Astrocyte of the cerebellum (primary cell): ENCODE data around the gene EGLN3.

Source experiments
- DNase-seq: peaks from one replicate; pipeline ENCODE4 v3.0.0-alpha.2; 2011; ENCODE audit warnings: low read depth
- H3K4me3 ChIP-seq: 2 replicates; pipeline ENCODE4 v1.5.1; 2011; ENCODE audit warnings: mild to moderate bottlenecking, low read depth, low read length, moderate library complexity
- in situ Hi-C: cut with HindIII; loops from 2 replicates; pipeline ENCODE4 v1.10.0; 2017; ENCODE audit warnings: low sequenced_read_pairs
- TF ChIP-seq, protein P1 (sequence below): IDR thresholded peaks from 2 replicates; pipeline ENCODE4 v1.5.1; 2012; ENCODE audit warnings: low read length, low read depth, moderate library complexity, mild to moderate bottlenecking; ENCODE audit errors: missing control alignments

EGLN3 gene

DNA sequence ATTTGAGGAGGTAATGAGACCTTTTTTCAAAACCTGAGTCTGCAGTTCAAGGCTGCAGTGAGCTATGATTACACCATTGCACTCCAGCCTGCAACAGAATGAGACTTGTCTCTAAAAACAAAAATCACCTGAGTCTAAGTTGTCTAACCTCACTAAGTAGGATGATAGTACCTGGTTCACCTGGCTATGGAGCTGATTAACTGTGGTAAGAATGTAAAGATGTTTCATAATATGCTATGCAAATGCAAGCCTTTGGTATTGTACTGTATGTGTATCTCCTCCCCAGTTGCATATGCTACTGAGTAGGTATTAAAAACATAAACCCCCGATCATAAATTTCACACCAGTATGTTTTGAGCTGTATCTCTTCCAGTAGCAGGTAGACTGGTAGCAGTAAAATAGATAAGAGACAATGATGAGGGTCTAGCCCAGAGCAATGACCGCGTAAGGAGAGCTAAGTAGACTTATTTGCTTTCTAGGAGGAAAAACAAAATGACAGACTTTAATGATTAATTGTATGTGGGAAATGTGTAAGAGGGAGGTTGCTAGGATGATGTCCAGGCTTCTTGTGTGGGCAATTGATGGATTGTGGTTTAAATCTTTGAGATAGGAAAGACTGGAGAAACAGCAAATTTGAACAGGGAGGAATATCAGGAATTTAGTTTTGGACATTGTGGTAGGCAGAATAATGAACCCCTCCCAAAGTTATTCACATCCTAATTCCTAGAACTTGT, 41.6 kb upstream of the EGLN3 start:
- in situ Hi-C loops, result no loop called here
- no peak overlapping the region for H3K4me3 ChIP-seq
- TF ChIP-seq, protein P1, sequence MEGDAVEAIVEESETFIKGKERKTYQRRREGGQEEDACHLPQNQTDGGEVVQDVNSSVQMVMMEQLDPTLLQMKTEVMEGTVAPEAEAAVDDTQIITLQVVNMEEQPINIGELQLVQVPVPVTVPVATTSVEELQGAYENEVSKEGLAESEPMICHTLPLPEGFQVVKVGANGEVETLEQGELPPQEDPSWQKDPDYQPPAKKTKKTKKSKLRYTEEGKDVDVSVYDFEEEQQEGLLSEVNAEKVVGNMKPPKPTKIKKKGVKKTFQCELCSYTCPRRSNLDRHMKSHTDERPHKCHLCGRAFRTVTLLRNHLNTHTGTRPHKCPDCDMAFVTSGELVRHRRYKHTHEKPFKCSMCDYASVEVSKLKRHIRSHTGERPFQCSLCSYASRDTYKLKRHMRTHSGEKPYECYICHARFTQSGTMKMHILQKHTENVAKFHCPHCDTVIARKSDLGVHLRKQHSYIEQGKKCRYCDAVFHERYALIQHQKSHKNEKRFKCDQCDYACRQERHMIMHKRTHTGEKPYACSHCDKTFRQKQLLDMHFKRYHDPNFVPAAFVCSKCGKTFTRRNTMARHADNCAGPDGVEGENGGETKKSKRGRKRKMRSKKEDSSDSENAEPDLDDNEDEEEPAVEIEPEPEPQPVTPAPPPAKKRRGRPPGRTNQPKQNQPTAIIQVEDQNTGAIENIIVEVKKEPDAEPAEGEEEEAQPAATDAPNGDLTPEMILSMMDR, result no peak
- no peak for DNase-seq

DNA sequence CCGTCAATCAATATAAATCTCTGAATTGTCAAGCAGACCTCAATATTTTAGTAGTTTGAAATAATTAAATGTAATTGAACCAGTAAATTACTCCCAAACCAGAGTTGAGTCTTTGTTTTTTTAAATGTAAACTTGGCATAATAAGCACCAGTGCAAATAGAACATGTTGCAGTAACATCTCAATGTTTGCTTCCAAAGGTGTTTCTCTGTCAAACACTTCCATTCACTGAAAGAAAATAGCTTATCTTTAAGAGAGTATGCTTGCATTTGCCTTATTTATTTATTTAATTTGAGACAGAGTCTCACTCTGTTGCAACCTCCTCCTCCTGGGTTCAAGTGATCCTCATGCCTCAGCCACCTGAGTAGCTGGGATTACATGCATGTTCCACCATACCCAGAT, 39.9 kb upstream of the EGLN3 start:
- no peak for DNase-seq
- TF ChIP-seq, protein P1, result no peak
- no peak overlapping the region for H3K4me3 ChIP-seq
- in situ Hi-C loops, result no loop called here

DNA sequence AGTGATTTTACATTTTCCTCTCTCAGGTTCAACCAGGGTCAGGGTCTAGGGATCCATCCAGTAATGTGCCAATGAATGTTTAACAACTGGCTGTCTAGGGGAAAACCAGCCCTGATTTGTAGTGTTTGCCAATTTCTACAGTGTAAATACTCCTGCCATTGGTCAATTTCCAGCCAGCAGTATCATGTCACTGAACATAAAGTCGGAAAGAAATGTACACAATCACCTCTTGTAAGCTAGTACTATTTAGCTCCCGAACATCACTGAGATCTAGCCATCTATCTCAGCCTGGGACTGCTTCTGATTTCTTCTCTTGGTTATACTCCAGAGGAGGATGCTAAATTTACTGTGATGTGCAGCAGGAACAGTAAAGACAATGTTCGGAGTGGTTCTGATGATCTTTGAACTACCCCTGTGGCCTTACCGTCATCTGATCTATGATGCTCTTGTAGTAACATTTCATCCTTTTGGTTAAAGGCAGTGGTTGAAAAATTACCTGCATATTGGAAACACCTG, 36.7 kb upstream of the EGLN3 start:
- DNase-seq, result no peak
- no peak overlapping the region for H3K4me3 ChIP-seq
- TF ChIP-seq, protein P1, result no peak
- in situ Hi-C loops, result no loop called here

DNA sequence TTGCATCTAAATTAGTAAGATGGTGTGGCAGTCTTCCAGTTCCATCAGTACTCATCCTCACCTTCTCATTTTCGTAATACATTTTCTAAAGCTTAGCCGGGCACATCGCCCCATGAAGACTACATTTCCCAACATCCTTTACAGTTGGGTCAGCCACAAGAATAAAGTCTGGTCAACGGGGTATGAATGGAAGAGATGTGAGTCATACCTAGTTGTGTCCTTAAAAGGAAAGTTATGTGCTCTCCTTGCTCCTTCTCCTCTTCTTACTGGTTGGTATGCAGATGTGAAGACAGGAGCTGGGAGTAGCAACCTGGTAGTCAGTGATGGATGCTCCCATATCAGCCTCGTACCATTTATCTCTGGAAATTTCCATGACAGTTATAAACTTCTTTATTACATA, 35.9 kb upstream of the EGLN3 start:
- DNase-seq, result peak; percentile 83
- no peak overlapping the region for H3K4me3 ChIP-seq
- in situ Hi-C loops, result no loop called here
- TF ChIP-seq, protein P1, result no peak

DNA sequence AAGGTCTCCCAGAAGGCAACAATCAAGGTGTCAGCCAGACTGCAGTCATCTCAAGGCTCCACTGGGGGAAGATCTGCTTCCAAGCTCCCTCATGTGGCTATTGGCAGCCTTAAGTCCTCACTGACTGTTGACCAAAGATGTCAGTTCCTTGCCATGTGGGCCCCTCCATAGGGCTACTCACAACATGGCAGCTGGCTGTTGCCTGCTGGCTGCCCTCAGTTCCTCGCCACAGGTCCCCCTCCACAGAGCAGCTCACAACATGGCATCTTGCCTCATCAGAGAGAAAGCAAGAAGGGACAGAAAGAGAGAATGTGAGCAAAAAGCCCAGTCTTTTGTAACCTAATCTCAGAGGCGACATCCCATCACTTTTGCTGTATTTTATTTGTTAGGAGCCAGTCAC, 34.4 kb upstream of the EGLN3 start:
- TF ChIP-seq, protein P1, result no peak

DNA sequence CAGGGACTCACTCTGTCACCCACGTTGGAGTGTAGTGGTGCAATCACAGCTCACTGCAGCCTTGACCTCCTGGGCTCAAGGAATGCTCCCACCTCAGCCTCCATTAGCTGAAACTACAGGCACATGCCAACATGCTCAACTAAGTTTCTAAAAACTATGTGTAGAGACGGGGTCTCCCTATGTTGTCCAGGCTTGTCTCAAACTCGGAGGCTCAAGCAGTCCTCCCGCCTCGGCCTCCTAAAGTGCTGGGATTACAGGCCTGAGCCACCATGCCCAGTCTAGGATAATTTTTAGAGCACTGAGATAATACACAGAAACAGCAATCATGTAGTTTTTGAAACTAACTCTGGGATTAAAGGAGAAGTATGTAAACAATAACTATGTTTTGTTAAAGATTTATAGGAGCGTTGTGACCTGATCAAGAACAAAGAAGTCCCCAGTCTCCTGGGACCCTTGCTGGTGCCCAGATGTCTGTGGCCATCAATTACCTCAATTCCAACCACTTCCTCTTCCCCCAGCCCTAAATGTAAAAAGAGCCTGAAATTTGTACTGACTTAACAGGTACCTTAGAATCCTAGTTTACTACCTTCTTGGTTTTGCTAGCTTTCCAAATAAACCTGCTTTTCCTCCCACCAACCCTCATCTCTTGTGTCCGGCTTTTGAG, 28.9 kb upstream of the EGLN3 start:
- in situ Hi-C loops, result no loop called here
- no peak overlapping the region for H3K4me3 ChIP-seq

More for the DNA sequence above, 34.4 kb upstream of the EGLN3 start:
- in situ Hi-C loops, result no loop called here
- DNase-seq, result no peak
- no peak overlapping the region for H3K4me3 ChIP-seq

More for the DNA sequence above, 28.9 kb upstream of the EGLN3 start:
- DNase-seq, result no peak
- TF ChIP-seq, protein P1, result no peak
